Osteocyte (in vitro differentiated cells): ENCODE data around the gene OTOS. TPM values are rescaled to one million over a fixed set of nuclear protein-coding genes. Genes with fewer than 3 reads are reported as not detected.

Source experiments
- DNase-seq: peaks from one replicate; pipeline ENCODE4 v3.0.0; 2021; ENCODE audit warnings: mixed read lengths; ENCODE audit not compliant: unreplicated experiment; ENCODE audit errors: extremely low spot score
- H3K27ac Mint-ChIP-seq: one replicate; pipeline ENCODE4 v1.8.0; 2021; ENCODE audit warnings: mild to moderate bottlenecking, mixed read lengths; ENCODE audit not compliant: unreplicated experiment
- H3K27me3 Mint-ChIP-seq: one replicate; pipeline ENCODE4 v1.8.0; 2021; ENCODE audit warnings: mixed read lengths; ENCODE audit not compliant: unreplicated experiment
- H3K36me3 Mint-ChIP-seq: one replicate; pipeline ENCODE4 v1.8.0; 2021; ENCODE audit warnings: mixed read lengths; ENCODE audit not compliant: unreplicated experiment
- H3K4me1 Mint-ChIP-seq: one replicate; pipeline ENCODE4 v1.8.0; 2021; ENCODE audit warnings: mixed read lengths; ENCODE audit not compliant: unreplicated experiment
- H3K4me3 Mint-ChIP-seq: one replicate; pipeline ENCODE4 v1.8.0; 2021; ENCODE audit warnings: mild to moderate bottlenecking, moderate library complexity, mixed read lengths; ENCODE audit not compliant: unreplicated experiment
- H3K9me3 Mint-ChIP-seq: one replicate; pipeline ENCODE4 v1.8.0; 2021; ENCODE audit warnings: mixed read lengths; ENCODE audit not compliant: unreplicated experiment
- CTCF ChIP-seq: fragments of 200-600 bp; sonication (generic); IDR thresholded peaks from 2 replicates; pipeline ENCODE4 v1.5.0; 2021; ENCODE audit warnings: antibody characterized with exemption, mild to moderate bottlenecking, moderate library complexity
- total RNA-seq: library from RNA; stranded (reverse); gene quantifications from 2 replicates; pipeline ENCODE4 v1.2.1, GENCODE V29; 2021

OTOS gene
- total RNA-seq, 1 donor from 2014 or later = not detected

- TF ChIP-seq CTCF = no peak
- Mint-ChIP-seq H3K4me1 (no peaks in the 10 kb centered on the region), H3K4me3 (no peak overlapping the region), H3K27me3 (peaks cover 63% of the 10 kb centered on the region), H3K9me3 (peaks cover 26% of the 10 kb centered on the region), H3K27ac (no peak overlapping the region), H3K36me3 (no peaks in the 10 kb centered on the region)
- DNase-seq = no peak
These were observed 44.6 kb downstream of the OTOS start for GRCh38 chr2:240095556-240096523.

GRCh38 chr2:240089306-240089705 is 51.2 kb downstream of the OTOS start:
- no peak overlapping the region for H3K27ac Mint-ChIP-seq
- no peaks in the 10 kb centered on the region for H3K4me1 Mint-ChIP-seq
- no peak overlapping the region for H3K4me3 Mint-ChIP-seq
- peaks cover 15% of the 10 kb centered on the region for H3K27me3 Mint-ChIP-seq
- TF ChIP-seq CTCF = no peak
- H3K36me3 Mint-ChIP-seq = no peaks in the 10 kb centered on the region
- DNase-seq = no peak
- H3K9me3 Mint-ChIP-seq = peaks cover 14% of the 10 kb centered on the region

Other genes with a start within 250 kb of the OTOS start
- 122 and 130 TPM in 2 replicates for gene NDUFA10, start 115.3 kb downstream of the OTOS start, total RNA-seq
- gene OR6B2, start 110.2 kb downstream of the OTOS start, total RNA-seq = not detected in 2 replicates
- not detected in 2 replicates for gene OR6B3, start 87.1 kb downstream of the OTOS start, total RNA-seq
- 156 TPM in 2 replicates for gene COPS9, start 4.4 kb downstream of the OTOS start, total RNA-seq